Adrenal gland (tissue), 5 donors: ENCODE measurements around the gene RYR2.

Experiments used
- POLR2A ChIP-seq, 2 donors: fragments of 450-650 bp; IDR thresholded peaks; one replicate each; pipeline ENCODE4 v1.6.1; 2017; ENCODE audit warnings: antibody characterized with exemption in 2 of 2, mild to moderate bottlenecking in 2 of 2, moderate library complexity in 1 of 2
- TF ChIP-seq, protein P1 (sequence below), 6 experiments: fragments of 450-650 bp in 4 of 6; fragments of 200-600 bp in 2 of 6; sonication (generic) in 1 of 6; IDR thresholded peaks; 1 replicate in 5 of 6; 2 replicates in 1 of 6; pipeline versions ENCODE4 v1.5.1 to v1.8.0; 2016 to 2021; ENCODE audit warnings: antibody characterized with exemption in 6 of 6, mild to moderate bottlenecking in 2 of 6, moderate library complexity in 1 of 6
- donor health status: DM: no; HTN: no; CAD: no.

DNA sequence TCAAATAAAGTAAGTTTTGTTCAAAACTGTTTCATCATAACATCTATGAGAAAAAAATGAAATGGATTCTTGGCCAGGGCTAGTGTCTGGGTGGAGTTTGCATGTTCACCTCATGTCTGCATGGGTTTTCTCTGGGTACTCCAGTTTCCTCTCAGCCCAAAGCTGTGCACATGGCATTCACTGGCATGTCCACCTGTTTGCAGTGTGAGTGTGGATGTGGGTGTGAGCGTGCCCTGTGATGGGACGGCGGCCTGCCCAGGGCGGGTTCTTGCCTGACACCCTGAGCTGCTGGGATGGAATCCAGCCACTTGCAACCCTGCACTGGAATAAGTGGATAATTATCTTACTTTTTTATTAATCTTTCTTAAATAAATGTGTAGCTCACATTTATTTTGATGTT, 185.5 kb downstream of the RYR2 start:
- TF ChIP-seq, protein P1, sequence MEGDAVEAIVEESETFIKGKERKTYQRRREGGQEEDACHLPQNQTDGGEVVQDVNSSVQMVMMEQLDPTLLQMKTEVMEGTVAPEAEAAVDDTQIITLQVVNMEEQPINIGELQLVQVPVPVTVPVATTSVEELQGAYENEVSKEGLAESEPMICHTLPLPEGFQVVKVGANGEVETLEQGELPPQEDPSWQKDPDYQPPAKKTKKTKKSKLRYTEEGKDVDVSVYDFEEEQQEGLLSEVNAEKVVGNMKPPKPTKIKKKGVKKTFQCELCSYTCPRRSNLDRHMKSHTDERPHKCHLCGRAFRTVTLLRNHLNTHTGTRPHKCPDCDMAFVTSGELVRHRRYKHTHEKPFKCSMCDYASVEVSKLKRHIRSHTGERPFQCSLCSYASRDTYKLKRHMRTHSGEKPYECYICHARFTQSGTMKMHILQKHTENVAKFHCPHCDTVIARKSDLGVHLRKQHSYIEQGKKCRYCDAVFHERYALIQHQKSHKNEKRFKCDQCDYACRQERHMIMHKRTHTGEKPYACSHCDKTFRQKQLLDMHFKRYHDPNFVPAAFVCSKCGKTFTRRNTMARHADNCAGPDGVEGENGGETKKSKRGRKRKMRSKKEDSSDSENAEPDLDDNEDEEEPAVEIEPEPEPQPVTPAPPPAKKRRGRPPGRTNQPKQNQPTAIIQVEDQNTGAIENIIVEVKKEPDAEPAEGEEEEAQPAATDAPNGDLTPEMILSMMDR (IDR thresholded peaks at IDR 0.05) = no peak
- TF ChIP-seq POLR2A (IDR thresholded peaks at IDR 0.05) = no peak
